ENCODE measurements around the gene MUSTN1.

Gene MUSTN1

DNA sequence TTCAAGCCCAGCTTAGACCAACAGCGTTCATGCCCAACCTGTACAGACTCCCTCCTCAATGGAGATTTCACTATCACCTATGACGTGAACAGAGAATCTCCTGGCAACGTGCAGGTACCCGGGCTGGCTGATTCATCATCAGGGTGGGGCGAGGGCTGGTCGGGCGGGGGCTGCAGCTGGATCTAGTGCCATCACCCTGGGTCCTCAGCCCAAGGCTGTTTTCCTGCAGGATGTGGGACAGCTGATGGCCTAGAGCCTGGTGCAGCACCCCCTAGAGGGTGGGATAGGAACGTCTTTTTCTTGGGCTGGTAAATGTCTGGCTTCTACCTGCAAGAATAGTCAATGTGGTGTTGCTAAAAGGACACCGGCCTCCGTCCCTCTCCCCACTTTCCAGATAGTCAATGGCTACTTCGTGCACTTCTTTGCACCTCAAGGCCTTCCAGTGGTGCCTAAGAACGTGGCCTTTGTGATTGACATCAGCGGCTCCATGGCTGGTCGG is 35.8 kb downstream of the MUSTN1 start:
- no peak for DNase-seq

DNA sequence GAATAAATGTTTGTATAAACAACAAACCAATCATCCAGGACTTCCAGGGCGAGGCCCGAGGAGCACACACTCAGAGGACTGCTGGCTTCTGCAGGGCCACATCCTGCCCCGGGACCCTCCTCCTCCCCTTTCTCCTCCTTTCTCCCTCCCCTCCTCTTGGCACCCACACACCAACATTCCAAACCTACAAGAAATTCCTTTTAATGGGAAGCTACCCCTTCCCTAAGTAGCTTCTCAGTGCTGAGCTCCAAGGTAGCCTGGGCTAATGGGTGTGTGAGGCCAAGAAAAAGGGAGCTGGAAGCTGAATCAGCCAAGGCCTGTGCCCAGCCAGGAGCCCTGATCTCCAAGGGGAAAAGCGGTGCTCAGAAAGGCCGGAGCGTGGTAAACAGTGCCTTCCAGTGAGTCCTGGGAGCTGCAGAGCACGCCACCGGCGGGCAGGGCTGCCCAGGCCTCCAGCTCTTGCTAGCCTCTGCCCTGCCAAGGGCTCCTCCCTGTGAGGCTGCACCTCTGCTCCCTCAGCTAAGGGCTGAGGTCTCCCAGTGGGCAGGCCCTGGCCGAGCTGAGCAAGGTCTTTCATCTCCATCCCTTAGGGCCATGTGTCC is 36.3 kb downstream of the MUSTN1 start:
- DNase-seq: no peak

GRCh38 chr3:52796411-52796810 is 38.4 kb downstream of the MUSTN1 start:
- no peak for DNase-seq

DNA sequence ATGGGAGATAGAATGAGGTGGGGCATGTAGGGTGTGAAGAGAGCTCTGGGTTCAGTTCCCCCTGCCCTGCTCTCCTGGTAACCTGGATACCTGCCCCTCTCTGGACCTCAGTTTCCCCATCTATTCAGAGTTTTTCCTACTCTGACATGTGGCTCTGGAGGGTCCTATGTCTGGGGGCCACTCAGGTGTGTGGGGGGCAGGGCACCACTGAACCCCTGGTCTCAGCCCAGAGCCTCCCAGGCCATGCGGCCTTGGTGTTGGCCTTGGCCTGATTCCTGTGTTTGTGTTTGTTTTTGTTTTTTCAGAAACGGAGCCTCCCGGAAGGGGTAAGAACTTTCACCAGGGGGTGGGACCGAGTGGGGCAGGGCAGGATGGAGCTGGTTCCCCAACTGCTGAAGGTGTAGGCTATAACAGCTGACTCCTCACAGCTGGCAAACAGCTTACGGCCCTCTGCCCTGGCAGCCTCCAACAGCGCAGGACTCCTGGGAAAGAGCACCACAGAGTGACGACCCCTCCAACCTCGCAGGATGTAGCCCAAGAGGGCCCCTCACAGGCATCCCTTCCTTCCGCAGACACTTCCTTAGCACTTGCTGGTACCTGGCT is 39.4 kb downstream of the MUSTN1 start:
- DNase-seq: no peak

DNA sequence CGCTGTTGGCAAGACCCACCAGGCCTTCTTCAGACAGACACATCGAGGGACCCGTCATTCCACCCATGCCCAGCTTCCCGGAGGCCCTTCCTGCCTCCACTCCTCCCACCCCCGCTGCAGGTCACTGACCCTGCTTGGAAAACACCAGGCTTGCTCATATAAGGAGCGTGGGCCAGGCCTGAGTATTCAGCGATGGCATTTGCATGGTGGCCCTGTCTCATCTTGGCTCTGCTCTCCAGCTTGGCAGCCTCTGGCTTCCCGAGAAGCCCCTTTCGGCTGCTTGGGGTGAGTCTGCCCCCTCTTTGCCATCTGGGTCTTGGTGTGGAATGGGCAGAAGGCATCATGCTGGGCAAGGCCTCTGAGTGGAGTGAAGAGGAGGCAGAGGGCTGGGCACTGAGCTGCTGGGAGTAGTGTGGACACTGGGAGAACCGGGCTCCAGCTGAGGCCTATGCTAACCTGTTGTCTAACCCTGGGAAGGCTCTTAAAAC is 40.2 kb downstream of the MUSTN1 start, which contains the start of gene ITIH3:
ITIH3 (plus strand) TSS at position 185 of the 488 bp plus-strand sequence; CDS start at position 193, 8 bp downstream.
- no peak for DNase-seq

GRCh38 chr3:52793702-52794611 is 40.9 kb downstream of the MUSTN1 start:
- DNase-seq: no peak

GRCh38 chr3:52792961-52793695 is 41.7 kb downstream of the MUSTN1 start:
- DNase-seq: no peak

DNA sequence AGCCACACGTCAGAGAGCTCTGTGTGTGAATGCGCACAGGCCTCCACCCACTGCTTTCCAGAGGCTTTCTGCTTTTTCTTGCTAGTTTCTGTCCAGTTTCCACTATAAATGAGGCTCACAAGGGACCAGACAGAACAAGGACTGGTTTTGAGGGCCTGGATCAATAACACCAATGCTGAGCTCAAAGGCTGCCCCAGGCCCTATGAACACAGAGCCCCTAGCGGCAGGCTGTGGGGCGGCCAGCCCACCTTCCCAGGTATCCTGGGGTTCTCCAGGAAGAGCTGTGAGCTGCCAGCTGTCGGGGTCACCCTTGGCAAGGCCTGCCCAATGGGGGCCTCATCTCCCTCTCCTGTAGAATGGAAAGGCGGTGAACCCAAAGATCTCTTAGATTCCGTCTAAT is 42.4 kb downstream of the MUSTN1 start:
- no peak for DNase-seq

DNA sequence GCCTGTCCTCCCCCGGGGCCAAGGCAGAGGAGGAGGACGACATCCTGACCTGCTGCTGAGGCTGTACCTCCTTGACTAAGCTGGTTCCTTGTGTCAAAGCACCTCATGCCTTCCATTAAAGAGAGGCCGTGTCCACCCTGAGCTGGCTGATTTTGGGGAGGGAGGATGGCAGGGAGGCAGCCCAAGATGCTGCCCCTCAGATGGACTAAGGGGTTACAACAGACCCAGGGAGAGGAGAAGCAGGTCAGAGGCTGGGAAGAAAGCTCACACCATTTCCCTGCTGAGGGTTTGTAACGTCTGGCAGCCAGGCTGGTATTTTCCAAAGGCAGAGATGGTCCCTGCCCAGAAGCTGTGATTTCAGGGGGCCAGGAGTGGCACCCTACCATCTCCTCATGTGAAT is 42.9 kb downstream of the MUSTN1 start:
- DNase-seq: no peak

DNA sequence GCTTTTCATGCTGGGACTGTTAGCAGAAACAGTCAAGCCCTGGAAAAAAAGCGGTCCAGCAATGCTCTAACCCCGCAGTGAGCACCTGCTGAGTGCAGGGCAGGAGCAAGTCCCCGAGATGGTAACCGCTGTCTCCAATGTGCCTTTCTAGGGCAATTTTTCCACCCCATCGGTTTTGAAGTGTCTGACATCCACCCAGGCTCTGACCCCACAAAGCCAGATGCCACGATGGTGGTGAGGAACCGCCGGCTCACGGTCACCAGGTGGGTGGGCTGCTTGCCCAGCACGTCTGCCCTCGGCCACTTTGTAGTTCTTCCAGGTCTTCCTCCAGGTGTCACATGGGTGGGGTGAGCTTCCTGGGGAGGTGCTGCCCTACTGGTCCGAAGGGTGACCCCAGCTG is 43.5 kb downstream of the MUSTN1 start:
- DNase-seq: no peak

- no peak for DNase-seq
These were observed 44.1 kb downstream of the MUSTN1 start for GRCh38 chr3:52790741-52791140.

GRCh38 chr3:52790337-52790736 is 44.5 kb downstream of the MUSTN1 start:
- DNase-seq: no peak

- DNase-seq: no peak
These were observed 45.1 kb downstream of the MUSTN1 start for GRCh38 chr3:52789746-52790040.

GRCh38 chr3:52788890-52789745 is 45.7 kb downstream of the MUSTN1 start:
- DNase-seq: no peak

GRCh38 chr3:52787672-52788625 is 46.9 kb downstream of the MUSTN1 start:
- no peak for DNase-seq

DNA sequence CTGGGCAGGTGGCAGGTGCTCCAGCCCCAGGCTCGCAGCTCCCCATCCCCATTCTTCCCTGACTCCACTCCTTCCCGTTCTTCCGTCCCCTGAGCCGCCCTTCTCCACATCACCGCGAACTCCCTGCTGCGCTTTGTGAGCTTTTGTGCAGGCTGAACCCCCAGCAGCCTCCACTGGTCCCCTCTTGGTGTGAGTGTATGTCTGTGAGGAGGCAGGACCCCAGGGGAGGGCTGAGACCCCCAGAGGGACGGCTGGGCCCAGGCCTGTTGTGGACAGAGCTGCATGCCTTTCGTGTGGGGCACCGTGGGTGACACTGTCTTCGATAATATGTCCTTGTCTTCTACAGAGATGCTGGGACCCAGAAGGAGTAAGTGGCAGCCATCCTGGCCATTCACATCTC is 47.6 kb downstream of the MUSTN1 start:
- no peak for DNase-seq

DNA sequence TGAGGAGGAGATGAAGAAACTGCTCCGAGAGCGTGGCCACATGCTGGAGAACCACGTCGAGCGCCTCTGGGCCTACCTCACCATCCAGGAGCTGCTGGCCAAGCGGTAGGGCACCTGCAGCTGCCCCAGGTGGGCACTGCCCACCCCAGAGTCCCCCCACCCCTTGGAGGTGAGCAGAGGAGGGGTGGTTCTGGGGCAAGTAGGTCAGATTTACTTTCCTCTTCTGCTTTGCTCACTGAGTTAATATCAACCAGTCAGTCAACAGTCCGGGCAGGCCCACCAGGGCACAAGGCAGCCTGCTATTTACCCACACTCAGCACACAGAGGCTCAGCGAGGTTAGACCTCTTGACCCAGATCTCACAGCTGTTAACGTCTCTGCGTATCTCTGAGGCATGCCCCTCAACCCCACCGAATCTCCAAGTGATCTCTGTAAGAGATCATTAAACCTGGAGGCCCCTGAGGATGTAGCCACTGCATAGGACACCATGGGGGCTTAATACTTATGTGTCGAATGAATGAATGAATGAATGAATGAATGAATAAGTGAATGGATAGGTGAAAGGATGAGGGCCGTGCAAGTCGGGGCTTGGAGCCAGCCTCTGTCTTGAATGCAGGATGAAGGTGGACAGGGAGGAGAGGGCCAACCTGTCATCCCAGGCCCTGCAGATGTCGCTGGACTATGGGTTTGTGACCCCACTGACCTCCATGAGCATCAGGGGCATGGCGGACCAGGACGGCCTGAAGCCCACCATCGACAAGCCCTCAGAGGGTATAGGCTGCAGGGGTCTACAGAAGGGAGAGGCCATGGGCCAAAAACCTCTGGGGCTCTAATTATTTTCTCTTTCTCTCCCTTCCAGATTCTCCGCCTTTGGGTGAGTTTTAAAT is 48.2 kb downstream of the MUSTN1 start:
- DNase-seq: no peak

- DNase-seq: no peak
These were observed 49.8 kb downstream of the MUSTN1 start for GRCh38 chr3:52784931-52785590.

DNA sequence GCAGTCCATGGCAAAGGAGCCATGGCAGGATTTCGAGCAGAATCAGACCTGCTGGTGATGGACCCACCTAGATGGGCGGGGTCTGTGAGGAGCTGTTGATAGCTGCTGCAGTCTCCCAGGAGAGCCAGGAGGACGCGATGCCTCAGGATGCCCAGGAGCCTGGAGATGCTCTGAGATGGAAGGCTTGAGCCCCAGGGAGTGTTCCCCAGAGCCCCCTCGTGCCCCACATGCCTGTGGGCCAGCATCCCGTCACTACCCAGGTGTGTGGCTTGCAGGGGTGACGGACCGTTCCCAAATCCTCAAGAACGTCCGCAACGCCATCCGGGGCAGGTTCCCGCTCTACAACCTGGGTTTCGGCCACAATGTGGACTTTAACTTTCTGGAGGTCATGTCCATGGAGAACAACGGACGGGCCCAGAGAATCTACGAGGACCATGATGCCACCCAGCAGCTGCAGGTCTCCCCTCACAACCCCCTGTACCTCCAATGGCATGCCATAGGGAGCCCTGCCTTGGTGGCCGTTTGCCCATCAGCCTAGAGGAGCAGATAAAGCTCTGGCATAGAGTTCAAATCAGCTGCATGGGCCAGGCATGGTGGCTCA is 50.7 kb downstream of the MUSTN1 start:
- DNase-seq: no peak
